Mesendoderm (in vitro differentiated cells): ENCODE results near the gene CDC14B.

Source experiments
- DNase-seq: peaks from one replicate; pipeline ENCODE4 v3.0.0; 2013
- H2AK5ac ChIP-seq: 2 replicates; pipeline ENCODE4 v1.6.1; 2013; ENCODE audit warnings: low read length, inconsistent platforms
- H2BK120ac ChIP-seq: 2 replicates; pipeline ENCODE4 v1.6.1; 2013; ENCODE audit warnings: low read depth, mild to moderate bottlenecking, low read length, moderate library complexity, mixed read lengths
- H2BK15ac ChIP-seq: replicated peaks from 2 replicates; pipeline ENCODE4 v1.6.1; 2013; ENCODE audit warnings: low read depth, mild to moderate bottlenecking, moderate library complexity
- H2BK5ac ChIP-seq: 2 replicates; pipeline ENCODE4 v1.6.1; 2013; ENCODE audit warnings: low read length, inconsistent platforms
- H3K18ac ChIP-seq: 2 replicates; pipeline ENCODE4 v1.6.1; 2013; ENCODE audit warnings: mild to moderate bottlenecking, low read length, mixed read lengths
- H3K23ac ChIP-seq: one replicate; pipeline ENCODE4 v1.6.1; 2013; ENCODE audit warnings: low read length
- H3K27ac ChIP-seq: 2 replicates; pipeline ENCODE4 v1.5.1; 2013; ENCODE audit warnings: low read depth, mild to moderate bottlenecking, inconsistent platforms, low read length, moderate library complexity
- H3K27me3 ChIP-seq: 2 replicates; pipeline ENCODE4 v1.6.1; 2013; ENCODE audit warnings: low read length, control low read depth, mild to moderate bottlenecking, inconsistent platforms; ENCODE audit not compliant: insufficient read depth, poor library complexity
- H3K36me3 ChIP-seq: 2 replicates; pipeline ENCODE4 v1.6.1; 2013; ENCODE audit warnings: low read length, inconsistent platforms; ENCODE audit not compliant: control insufficient read depth, insufficient read depth
- H3K4ac ChIP-seq: one replicate; pipeline ENCODE4 v1.6.1; 2013; ENCODE audit warnings: low read depth, mild to moderate bottlenecking, low read length, moderate library complexity
- H3K4me1 ChIP-seq: 2 replicates; pipeline ENCODE4 v1.6.1; 2013; ENCODE audit warnings: low read depth, low read length, inconsistent platforms; ENCODE audit not compliant: control insufficient read depth
- H3K4me2 ChIP-seq: 2 replicates; pipeline ENCODE4 v1.6.1; 2013; ENCODE audit warnings: low read length
- H3K4me3 ChIP-seq: 2 replicates; pipeline ENCODE4 v1.5.1; 2013; ENCODE audit warnings: mild to moderate bottlenecking, low read length
- H3K56ac ChIP-seq: one replicate; pipeline ENCODE4 v1.6.1; 2013; ENCODE audit warnings: low read length
- H3K79me1 ChIP-seq: 2 replicates; pipeline ENCODE4 v1.6.1; 2013; ENCODE audit warnings: low read length, inconsistent platforms
- H3K79me2 ChIP-seq: 2 replicates; pipeline ENCODE4 v1.6.1; 2013; ENCODE audit warnings: mild to moderate bottlenecking, low read length; ENCODE audit not compliant: control insufficient read depth, insufficient read depth
- H3K9ac ChIP-seq: 2 replicates; pipeline ENCODE4 v1.6.1; 2013; ENCODE audit warnings: low read length, inconsistent platforms
- H4K5ac ChIP-seq: one replicate; pipeline ENCODE4 v1.6.1; 2013; ENCODE audit warnings: low read length
- H4K8ac ChIP-seq: one replicate; pipeline ENCODE4 v1.6.1; 2013; ENCODE audit warnings: low read depth, mild to moderate bottlenecking, control low read depth, low read length, moderate library complexity
- WGBS: extraction: QIAGEN DNeasy Blood & Tissue Kit; methylation state at CpG from one replicate; pipeline ENCODE4 v1.1.7; 2013; ENCODE audit warnings: low lambda C conversion rate, missing lambda C conversion rate; ENCODE audit not compliant: insufficient coverage; ENCODE audit errors: extremely low coverage; 5-methylcytosine and 5-hydroxymethylcytosine counted together

Gene CDC14B

GRCh38 chr9:96581301-96581700 lies 38.3 kb downstream of the CDC14B start:
- Histone ChIP-seq H3K4ac (no peak overlapping the region), H3K79me1 (peaks cover 6% of the 10 kb centered on the region), H2BK120ac (no peak overlapping the region), H3K23ac (no peak overlapping the region), H3K79me2 (peaks cover 24% of the 10 kb centered on the region), H3K4me1 (no peaks in the 10 kb centered on the region), H4K8ac (no peak overlapping the region), H2BK5ac (no peak overlapping the region), H2AK5ac (no peak overlapping the region), H3K27me3 (no peaks in the 10 kb centered on the region), H3K56ac (no peak overlapping the region), H3K4me3 (no peak overlapping the region), H3K27ac (no peak overlapping the region), H2BK15ac (no peak overlapping the region), H4K5ac (no peak overlapping the region), H3K36me3 (no peaks in the 10 kb centered on the region), H3K4me2 (no peak overlapping the region), H3K18ac (no peak overlapping the region), H3K9ac (no peak overlapping the region)
- DNase-seq: no peak
- no CpG with 5 or more reads among the region's 4 CpGs for WGBS

GRCh38 chr9:96574931-96575351 lies 44.7 kb downstream of the CDC14B start:
- no peak overlapping the region for H2BK120ac ChIP-seq
- H3K56ac ChIP-seq: no peak overlapping the region
- H3K4me1 ChIP-seq: peaks cover 4% of the 10 kb centered on the region
- no peak overlapping the region for H3K18ac ChIP-seq
- no peak overlapping the region for H2BK5ac ChIP-seq
- WGBS: no CpG with 5 or more reads among the region's 8 CpGs
- H4K5ac ChIP-seq: no peak overlapping the region
- H3K79me2 ChIP-seq: peaks cover 26% of the 10 kb centered on the region
- H3K23ac ChIP-seq: no peak overlapping the region
- H3K27me3 ChIP-seq: no peaks in the 10 kb centered on the region
- H3K4me2 ChIP-seq: no peak overlapping the region
- H3K79me1 ChIP-seq: peaks cover 16% of the 10 kb centered on the region
- no peak overlapping the region for H4K8ac ChIP-seq
- H3K36me3 ChIP-seq: no peaks in the 10 kb centered on the region
- H2BK15ac ChIP-seq: no peak overlapping the region
- no peak overlapping the region for H3K27ac ChIP-seq
- H3K4ac ChIP-seq: no peak overlapping the region
- no peak overlapping the region for H3K9ac ChIP-seq
- no peak overlapping the region for H2AK5ac ChIP-seq
- H3K4me3 ChIP-seq: no peak overlapping the region
- no peak for DNase-seq

- no peak overlapping the region for H2AK5ac ChIP-seq
- no peak overlapping the region for H3K56ac ChIP-seq
- H3K9ac ChIP-seq: no peak overlapping the region
- H3K27me3 ChIP-seq: no peaks in the 10 kb centered on the region
- no peak overlapping the region for H2BK5ac ChIP-seq
- no peak overlapping the region for H3K4me3 ChIP-seq
- no peak overlapping the region for H3K4ac ChIP-seq
- H2BK15ac ChIP-seq: no peak overlapping the region
- peaks cover 16% of the 10 kb centered on the region for H3K79me1 ChIP-seq
- H4K8ac ChIP-seq: no peak overlapping the region
- H2BK120ac ChIP-seq: no peak overlapping the region
- H3K18ac ChIP-seq: no peak overlapping the region
- no peak overlapping the region for H4K5ac ChIP-seq
- H3K27ac ChIP-seq: no peak overlapping the region
- no peak overlapping the region for H3K4me2 ChIP-seq
- H3K79me2 ChIP-seq: peaks cover 24% of the 10 kb centered on the region
- DNase-seq: no peak
- no peaks in the 10 kb centered on the region for H3K36me3 ChIP-seq
- peaks cover 4% of the 10 kb centered on the region for H3K4me1 ChIP-seq
- H3K23ac ChIP-seq: no peak overlapping the region
- WGBS: no CpG with 5 or more reads among the region's 4 CpGs
Observed at GRCh38 chr9:96574455-96574854, 45.2 kb downstream of the CDC14B start.

GRCh38 chr9:96567203-96567700 lies 52.4 kb downstream of the CDC14B start:
- Histone ChIP-seq H3K4ac (no peak overlapping the region), H3K9ac (peak overlapping the region; percentile 72), H2AK5ac (no peak overlapping the region), H3K36me3 (no peaks in the 10 kb centered on the region), H3K27me3 (no peaks in the 10 kb centered on the region), H2BK120ac (no peak overlapping the region), H3K79me1 (peaks cover 12% of the 10 kb centered on the region), H3K79me2 (peaks cover 12% of the 10 kb centered on the region), H4K5ac (no peak overlapping the region), H3K4me1 (peaks cover 5% of the 10 kb centered on the region), H3K23ac (no peak overlapping the region), H3K4me2 (peak overlapping the region; percentile 57), H3K18ac (peak overlapping the region; percentile 69), H3K56ac (peak overlapping the region; percentile 92), H3K4me3 (peak overlapping the region; percentile 53), H2BK5ac (no peak overlapping the region), H4K8ac (no peak overlapping the region), H2BK15ac (no peak overlapping the region), H3K27ac (peak overlapping the region; percentile 63)
- WGBS: no CpG with 5 or more reads among the region's 20 CpGs
- DNase-seq: no peak

GRCh38 chr9:96566498-96567202 lies 53.0 kb downstream of the CDC14B start:
- no CpG with 5 or more reads among the region's 59 CpGs for WGBS
- no peak overlapping the region for H4K8ac ChIP-seq
- peaks cover 2% of the 10 kb centered on the region for H3K4me1 ChIP-seq
- peak overlapping the region; percentile 69 for H3K18ac ChIP-seq
- H3K36me3 ChIP-seq: no peaks in the 10 kb centered on the region
- H3K9ac ChIP-seq: peak overlapping the region; percentile 72
- peak overlapping the region; percentile 53 for H3K4me3 ChIP-seq
- no peak overlapping the region for H3K23ac ChIP-seq
- H3K27me3 ChIP-seq: no peaks in the 10 kb centered on the region
- H2BK5ac ChIP-seq: no peak overlapping the region
- no peak overlapping the region for H2BK120ac ChIP-seq
- peak; percentile 91 for DNase-seq
- no peak overlapping the region for H4K5ac ChIP-seq
- peak overlapping the region; percentile 80 for H3K4me2 ChIP-seq
- peak overlapping the region; percentile 63 for H3K27ac ChIP-seq
- H3K56ac ChIP-seq: peak overlapping the region; percentile 92
- no peak overlapping the region for H3K4ac ChIP-seq
- H2BK15ac ChIP-seq: no peak overlapping the region
- H3K79me1 ChIP-seq: peaks cover 6% of the 10 kb centered on the region
- H3K79me2 ChIP-seq: peaks cover 6% of the 10 kb centered on the region
- no peak overlapping the region for H2AK5ac ChIP-seq
